Fibroblast of lung (primary cell): Measurements from ENCODE around the gene ITPK1. TPM values are rescaled to one million over a fixed set of nuclear protein-coding genes. Genes with fewer than 3 reads are reported as not detected.
A peak's percentile ranks its signal among the peaks of the same experiment; 100 is the strongest.

ENCODE experiments used
- DNase-seq, 2 donors: peaks; one replicate each; pipeline versions ENCODE4 v3.0.0 to v3.0.0-alpha.2; 2010; ENCODE audit warnings: low read depth in 2 of 2
- H2AFZ ChIP-seq: 2 replicates; pipeline ENCODE4 v1.5.1; 2012; ENCODE audit warnings: low read length, control low read depth, inconsistent platforms
- H3K27ac ChIP-seq: 2 replicates; pipeline ENCODE4 v1.5.1; 2011; ENCODE audit warnings: low read length, control low read depth; ENCODE audit not compliant: insufficient read depth
- H3K27me3 ChIP-seq: 2 replicates; pipeline ENCODE4 v1.5.1; 2011; ENCODE audit warnings: mild to moderate bottlenecking, low read length; ENCODE audit not compliant: control insufficient read depth, insufficient read depth
- H3K36me3 ChIP-seq: 2 replicates; pipeline ENCODE4 v1.5.1; 2011; ENCODE audit warnings: low read length; ENCODE audit not compliant: control insufficient read depth, insufficient read depth
- H3K4me1 ChIP-seq: 2 replicates; pipeline ENCODE4 v1.5.1; 2011; ENCODE audit warnings: low read length; ENCODE audit not compliant: control insufficient read depth, insufficient read depth; ENCODE audit errors: extremely low read depth
- H3K4me2 ChIP-seq: 2 replicates; pipeline ENCODE4 v1.5.1; 2011; ENCODE audit warnings: low read length, control low read depth; ENCODE audit not compliant: insufficient read depth; ENCODE audit errors: extremely low read depth
- H3K4me3 ChIP-seq, 4 experiments: fragments of 200-600 bp in 1 of 4; sonication (generic) in 1 of 4; replicated peaks in 1 of 4; 2 replicates each; pipeline ENCODE4 v1.5.1; 2011 to 2016; ENCODE audit warnings: low read length in 4 of 4, low read depth in 3 of 4, mild to moderate bottlenecking in 3 of 4, control low read depth in 2 of 4, inconsistent platforms in 1 of 4, mixed read lengths in 1 of 4; ENCODE audit not compliant: insufficient read depth in 1 of 4; ENCODE audit errors: control extremely low read depth in 1 of 4
- H3K79me2 ChIP-seq: 2 replicates; pipeline ENCODE4 v1.5.1; 2012; ENCODE audit warnings: mild to moderate bottlenecking, low read length, inconsistent platforms; ENCODE audit not compliant: control insufficient read depth, insufficient read depth
- H3K9ac ChIP-seq: 2 replicates; pipeline ENCODE4 v1.5.1; 2011; ENCODE audit warnings: mild to moderate bottlenecking, low read length, control low read depth; ENCODE audit not compliant: insufficient read depth
- H3K9me3 ChIP-seq: 2 replicates; pipeline ENCODE4 v1.5.1; 2012; ENCODE audit warnings: low read depth, low read length; ENCODE audit not compliant: control insufficient read depth, insufficient read depth
- H4K20me1 ChIP-seq: 2 replicates; pipeline ENCODE4 v1.5.1; 2011; ENCODE audit warnings: low read length; ENCODE audit not compliant: control insufficient read depth, insufficient read depth; ENCODE audit errors: extremely low read depth
- CTCF ChIP-seq, 2 donors: IDR thresholded peaks in 1 of 2; conservative IDR thresholded peaks in 1 of 2; 1 replicate in 1 of 2; 2 replicates in 1 of 2; pipeline ENCODE4 v1.5.1; 2011 to 2012; ENCODE audit warnings: low read length in 2 of 2, control low read depth in 1 of 2, inconsistent platforms in 1 of 2, low read depth in 1 of 2, mild to moderate bottlenecking in 1 of 2
- EZH2 ChIP-seq: IDR thresholded peaks from 2 replicates; pipeline ENCODE4 v1.5.1; 2012; ENCODE audit warnings: low read length, control low read depth, mild to moderate bottlenecking; ENCODE audit errors: missing control alignments
- polyA plus RNA-seq, 2 donors: library from polyadenylated mRNA; depleted of rRNA in 1 of 2; stranded (reverse) in 1 of 2; unstranded in 1 of 2; fragments of >200 nt; gene quantifications; 2 replicates each; pipeline ENCODE4 v1.2.1, GENCODE V29; 2011 to 2012; ENCODE audit warnings: missing spikeins in 1 of 2
- total RNA-seq: library from RNA; depleted of rRNA; stranded (reverse); fragments of >200 nt; gene quantifications from 2 replicates; pipeline ENCODE4 v1.2.1, GENCODE V29; 2014

Gene ITPK1
- total and polyA plus RNA-seq, 2 donors (not counting 1 experiment from before 2014, with no cell fraction given): 9.2 to 23.1 TPM

- Histone ChIP-seq H3K27me3 (no peaks in the 10 kb centered on the region), H3K79me2 (no peaks in the 10 kb centered on the region), H3K36me3 (no peaks in the 10 kb centered on the region), H3K27ac (no peak overlapping the region), H3K4me1 (no peaks in the 10 kb centered on the region), H4K20me1 (no peaks in the 10 kb centered on the region), H3K4me3 (no peak overlapping the region), H3K9me3 (no peaks in the 10 kb centered on the region), H2AFZ (no peak overlapping the region), H3K4me2 (no peak overlapping the region), H3K9ac (no peak overlapping the region)
- peak; percentile 5 to 10 for DNase-seq
- TF ChIP-seq CTCF (conservative IDR thresholded peaks at IDR 0.05 in 1 of 2, IDR thresholded peaks at IDR 0.05 in 1 of 2; ENCODE audit: low read depth in 1 of 2, low read length in 2 of 2): no peak
- TF ChIP-seq EZH2: no peak
Observed at GRCh38 chr14:92914087-92914656, 201.6 kb downstream of the ITPK1 start.

GRCh38 chr14:92907316-92907911 is 208.3 kb downstream of the ITPK1 start:
- H4K20me1 ChIP-seq: no peaks in the 10 kb centered on the region
- H3K4me1 ChIP-seq: no peaks in the 10 kb centered on the region
- H3K9ac ChIP-seq: no peak overlapping the region
- no peak overlapping the region for H3K4me2 ChIP-seq
- H3K27ac ChIP-seq: no peak overlapping the region
- H3K27me3 ChIP-seq: peaks cover 2% of the 10 kb centered on the region
- H3K79me2 ChIP-seq: no peaks in the 10 kb centered on the region
- H3K4me3 ChIP-seq: no peak overlapping the region
- no peaks in the 10 kb centered on the region for H3K36me3 ChIP-seq
- DNase-seq: no peak
- no peaks in the 10 kb centered on the region for H3K9me3 ChIP-seq
- TF ChIP-seq EZH2 (no peak), CTCF (conservative IDR thresholded peaks at IDR 0.05 in 1 of 2, IDR thresholded peaks at IDR 0.05 in 1 of 2; ENCODE audit: low read depth in 1 of 2, low read length in 2 of 2) (no peak)
- H2AFZ ChIP-seq: no peak overlapping the region

GRCh38 chr14:92906823-92907222 is 208.9 kb downstream of the ITPK1 start:
- no peak overlapping the region for H3K4me3 ChIP-seq
- no peak overlapping the region for H2AFZ ChIP-seq
- no peaks in the 10 kb centered on the region for H4K20me1 ChIP-seq
- TF ChIP-seq CTCF (conservative IDR thresholded peaks at IDR 0.05 in 1 of 2, IDR thresholded peaks at IDR 0.05 in 1 of 2; ENCODE audit: low read depth in 1 of 2, low read length in 2 of 2) (no peak), EZH2 (no peak)
- H3K9me3 ChIP-seq: no peaks in the 10 kb centered on the region
- no peaks in the 10 kb centered on the region for H3K4me1 ChIP-seq
- no peak overlapping the region for H3K27ac ChIP-seq
- no peaks in the 10 kb centered on the region for H3K79me2 ChIP-seq
- H3K4me2 ChIP-seq: no peak overlapping the region
- peaks cover 6% of the 10 kb centered on the region for H3K27me3 ChIP-seq
- DNase-seq: no peak
- no peaks in the 10 kb centered on the region for H3K36me3 ChIP-seq
- H3K9ac ChIP-seq: no peak overlapping the region
